OCI-LY7 (cell line): ENCODE measurements around the gene USP17L10. TPM values are rescaled to one million over a fixed set of nuclear protein-coding genes. Genes with fewer than 3 reads are reported as not detected.
"Not testable (repeated sequence)": the region's sequence is repeated elsewhere in the genome, so short reads cannot be mapped to it uniquely, and the experiment has no call there.

Source experiments
- Bru-seq: library from RNA; stranded (reverse); fragments of 400-500 nt; gene quantifications from one replicate; lab custom pipeline; 2021; lab: Mats Ljungman, UMichigan
- BruChase-seq, 2 experiments: library from RNA; stranded (reverse); fragments of 400-500 nt; gene quantifications; one replicate each; lab custom pipeline; 2021; lab: Mats Ljungman, UMichigan
- BruUV-seq: library from RNA; stranded (reverse); fragments of 400-500 nt; replicated peaks from 2 replicates; lab custom pipeline; 2021; lab: Mats Ljungman, UMichigan
- CTCF ChIA-PET: fragments of 300-600 bp; sonication (Branson Sonifier 250); formaldehyde crosslinking; loops from one replicate; lab custom pipeline; 2022; ENCODE audit warnings: antibody characterized with exemption; ENCODE audit not compliant: unreplicated experiment; lab: Charles Lee
- POLR2A ChIA-PET: fragments of 300-600 bp; sonication (Branson Sonifier 250); formaldehyde crosslinking; loops from one replicate; lab custom pipeline; 2022; ENCODE audit warnings: antibody characterized with exemption; lab: Charles Lee
- DNase-seq: peaks from one replicate; pipeline ENCODE4 v3.0.0-alpha.2; 2015; ENCODE audit warnings: low spot score
- H2AFZ ChIP-seq: fragments of 200-600 bp; sonication (generic), shearing (Covaris generic); 2 replicates; pipeline ENCODE4 v1.6.1; 2014; ENCODE audit warnings: mild to moderate bottlenecking, antibody characterized with exemption, low read length, moderate library complexity
- H3K27ac ChIP-seq: fragments of 200-600 bp; sonication (generic); 2 replicates; pipeline ENCODE4 v1.5.1; 2014; ENCODE audit warnings: mixed run types, low read depth, mild to moderate bottlenecking, moderate library complexity, low read length, inconsistent platforms; ENCODE audit not compliant: poor library complexity, severe bottlenecking
- H3K36me3 ChIP-seq: fragments of 200-600 bp; sonication (generic); 2 replicates; pipeline ENCODE4 v1.6.1; 2014; ENCODE audit warnings: mild to moderate bottlenecking, antibody characterized with exemption, low read length, moderate library complexity, mixed read lengths; ENCODE audit not compliant: insufficient read depth
- H3K4me1 ChIP-seq: fragments of 200-600 bp; sonication (generic); 2 replicates; pipeline ENCODE4 v1.5.1; 2014; ENCODE audit warnings: mild to moderate bottlenecking, low read length; ENCODE audit not compliant: insufficient read depth, poor library complexity, severe bottlenecking
- H3K4me2 ChIP-seq: fragments of 200-600 bp; sonication (generic); 2 replicates; pipeline ENCODE4 v1.6.1; 2014; ENCODE audit warnings: mild to moderate bottlenecking, low read length
- H3K4me3 ChIP-seq: fragments of 200-600 bp; sonication (generic); 2 replicates; pipeline ENCODE4 v1.5.1; 2014; ENCODE audit warnings: mild to moderate bottlenecking, low read depth, low read length; ENCODE audit not compliant: poor library complexity, severe bottlenecking
- H3K79me2 ChIP-seq: fragments of 200-600 bp; sonication (generic); 2 replicates; pipeline ENCODE4 v1.6.1; 2016; ENCODE audit warnings: low read depth, mild to moderate bottlenecking, low read length, moderate library complexity, mixed read lengths; ENCODE audit not compliant: insufficient read depth
- H3K9me2 ChIP-seq: fragments of 200-600 bp; sonication (generic); 2 replicates; pipeline ENCODE4 v1.6.1; 2016; ENCODE audit warnings: mild to moderate bottlenecking, low read length, mixed read lengths; ENCODE audit not compliant: insufficient read depth
- H3K9me3 ChIP-seq: fragments of 200-600 bp; sonication (generic); 2 replicates; pipeline ENCODE4 v1.6.1; 2014; ENCODE audit warnings: mild to moderate bottlenecking, mixed run types, low read length, mixed read lengths
- H4K20me1 ChIP-seq: fragments of 200-600 bp; sonication (generic); 2 replicates; pipeline ENCODE4 v1.6.1; 2014; ENCODE audit warnings: mild to moderate bottlenecking, antibody characterized with exemption, low read length, moderate library complexity, mixed read lengths; ENCODE audit not compliant: insufficient read depth
- intact Hi-C: fragments of 100-400 bp; cut with micrococcal nuclease; formaldehyde crosslinking; loops from one replicate; pipeline ENCODE4 v1.10.0; 2022; ENCODE audit not compliant: unreplicated experiment
- long read RNA-seq: library from polyadenylated mRNA; stranded (forward); transcript quantifications from one replicate; pipeline ENCODE4 v2.0.0, GENCODE V29; 2022
- total RNA-seq, 2 experiments: library from RNA; depleted of rRNA in 1 of 2; stranded (reverse); fragments of >200 nt in 1 of 2; shearing (Covaris generic) in 1 of 2; gene quantifications; 2 replicates each; pipeline ENCODE4 v1.2.3, GENCODE V29; 2014 to 2022

USP17L10 gene
- total RNA-seq (2014; rRNA removed; shearing (Covaris generic)) (not detected in 2 replicates), total RNA-seq (2022) (not detected in 2 replicates), Bru-seq, nascent RNA (not detected), BruChase-seq, experiment 1, labeled RNA remaining after a 6-hour chase (not detected), BruChase-seq, experiment 2, labeled RNA remaining after a 2-hour chase (not detected)
- long read RNA-seq: 0 reads

DNA sequence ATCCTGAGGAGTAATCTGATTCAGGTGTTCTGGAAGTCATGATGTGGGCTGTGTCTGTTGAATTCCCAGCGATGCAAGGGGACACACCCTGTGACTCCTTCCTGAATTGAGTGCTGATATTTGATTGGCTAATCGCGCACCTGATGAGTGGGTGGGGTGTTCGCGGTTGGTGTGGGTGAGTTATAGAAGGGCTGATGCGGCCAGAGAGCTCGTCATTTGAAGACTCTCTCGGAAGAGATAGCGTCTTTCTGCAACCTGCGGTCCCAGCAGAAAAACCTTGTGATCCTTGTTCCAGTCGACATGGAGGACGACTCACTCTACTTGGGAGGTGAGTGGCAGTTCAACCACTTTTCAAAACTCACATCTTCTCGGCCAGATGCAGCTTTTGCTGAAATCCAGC lies at the start of gene USP17L10:
USP17L10 (plus strand) TSS at position 301 of the 400 bp plus-strand sequence; CDS start at position 301, 0 bp downstream.
- H3K4me3 ChIP-seq, DNase-seq, CTCF ChIA-PET, H2AFZ ChIP-seq, H3K36me3 ChIP-seq, intact Hi-C loops, H3K9me2 ChIP-seq, H3K79me2 ChIP-seq, H3K4me1 ChIP-seq, POLR2A ChIA-PET, BruUV-seq, H4K20me1 ChIP-seq, H3K9me3 ChIP-seq, H3K27ac ChIP-seq, H3K4me2 ChIP-seq: not testable (repeated sequence)

DNA sequence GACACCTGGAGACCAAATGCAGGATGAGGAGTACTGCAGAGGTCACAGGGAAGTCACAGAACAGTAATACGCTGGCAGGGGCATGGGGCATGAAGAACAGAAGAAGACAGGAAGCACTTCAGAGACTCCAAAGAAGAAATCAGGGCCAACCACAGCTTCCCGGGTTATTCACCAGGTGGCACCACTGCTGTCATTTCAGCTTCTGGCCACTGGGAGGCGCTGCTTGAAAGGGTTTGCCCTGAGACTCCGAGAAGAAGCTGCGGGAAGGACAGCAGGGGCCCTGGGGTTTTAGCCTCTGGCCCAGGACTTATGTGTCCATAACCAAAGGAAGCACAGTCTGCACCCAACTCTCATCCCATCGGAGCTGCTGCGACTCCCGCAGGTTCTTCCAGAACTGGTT lies 44.5 kb upstream of the USP17L10 start:
- BruUV-seq, DNase-seq, H3K9me2 ChIP-seq, H2AFZ ChIP-seq, intact Hi-C loops, H3K4me3 ChIP-seq, H4K20me1 ChIP-seq, H3K36me3 ChIP-seq, H3K79me2 ChIP-seq, H3K27ac ChIP-seq, H3K4me2 ChIP-seq, H3K4me1 ChIP-seq, CTCF ChIA-PET, H3K9me3 ChIP-seq, POLR2A ChIA-PET: not testable (repeated sequence)

GRCh38 chr4:9169791-9170459 lies 40.5 kb upstream of the USP17L10 start, which contains the start of gene FAM90A26:
Gene FAM90A26 (plus strand): TSS chr4:9170409. CDS start chr4:9173173, 2,764 bp downstream.
- H3K9me3 ChIP-seq, H3K27ac ChIP-seq, H2AFZ ChIP-seq, POLR2A ChIA-PET, H3K4me2 ChIP-seq, H3K9me2 ChIP-seq, H3K79me2 ChIP-seq, H3K36me3 ChIP-seq, intact Hi-C loops, CTCF ChIA-PET, BruUV-seq, H3K4me1 ChIP-seq, H3K4me3 ChIP-seq, H4K20me1 ChIP-seq: not testable (repeated sequence)
- peak; percentile 18 for DNase-seq

- H3K36me3 ChIP-seq, H3K9me3 ChIP-seq, H3K4me3 ChIP-seq, H2AFZ ChIP-seq, intact Hi-C loops, H3K4me1 ChIP-seq, H3K4me2 ChIP-seq, H4K20me1 ChIP-seq, POLR2A ChIA-PET, DNase-seq, CTCF ChIA-PET, BruUV-seq, H3K79me2 ChIP-seq, H3K27ac ChIP-seq, H3K9me2 ChIP-seq: not testable (repeated sequence)
These were observed 4.2 kb downstream of the USP17L10 start for GRCh38 chr4:9214701-9215100.

DNA sequence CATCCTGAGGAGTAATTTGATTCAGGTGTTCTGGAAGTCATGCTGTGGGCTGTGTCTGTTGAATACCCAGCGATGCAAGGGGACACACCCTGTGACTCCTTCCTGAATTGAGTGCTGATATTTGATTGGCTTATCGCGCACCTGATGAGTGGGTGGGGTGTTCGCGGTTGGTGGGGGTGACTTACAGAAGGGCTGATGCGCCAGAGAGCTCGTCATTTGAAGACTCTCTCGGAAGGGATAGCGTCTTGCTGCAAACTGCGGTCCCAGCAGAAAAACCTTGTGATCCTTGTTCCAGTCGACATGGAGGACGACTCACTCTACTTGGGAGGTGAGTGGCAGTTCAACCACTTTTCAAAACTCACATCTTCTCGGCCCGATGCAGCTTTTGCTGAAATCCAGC lies 4.6 kb downstream of the USP17L10 start, which contains the start of gene USP17L11:
USP17L11 (plus strand) TSS at position 301 of the 400 bp plus-strand sequence; CDS start at position 301, 0 bp downstream.
- POLR2A ChIA-PET, BruUV-seq: not testable (repeated sequence)

DNA sequence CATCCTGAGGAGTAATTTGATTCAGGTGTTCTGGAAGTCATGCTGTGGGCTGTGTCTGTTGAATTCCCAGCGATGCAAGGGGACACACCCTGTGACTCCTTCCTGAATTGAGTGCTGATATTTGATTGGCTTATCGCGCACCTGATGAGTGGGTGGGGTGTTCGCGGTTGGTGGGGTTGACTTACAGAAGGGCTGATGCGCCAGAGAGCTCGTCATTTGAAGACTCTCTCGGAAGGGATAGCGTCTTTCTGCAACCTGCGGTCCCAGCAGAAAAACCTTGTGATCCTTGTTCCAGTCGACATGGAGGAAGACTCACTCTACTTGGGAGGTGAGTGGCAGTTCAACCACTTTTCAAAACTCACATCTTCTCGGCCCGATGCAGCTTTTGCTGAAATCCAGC lies 9.4 kb downstream of the USP17L10 start, which contains the start of gene USP17L12:
USP17L12 (plus strand) TSS at position 301 of the 400 bp plus-strand sequence; CDS start at position 301, 0 bp downstream.
- H3K4me2 ChIP-seq, DNase-seq, POLR2A ChIA-PET, CTCF ChIA-PET, H3K27ac ChIP-seq, H3K4me3 ChIP-seq, H3K79me2 ChIP-seq, H3K9me2 ChIP-seq, BruUV-seq, H3K9me3 ChIP-seq, intact Hi-C loops, H4K20me1 ChIP-seq, H3K4me1 ChIP-seq, H3K36me3 ChIP-seq, H2AFZ ChIP-seq: not testable (repeated sequence)

More for the DNA sequence above, 4.6 kb downstream of the USP17L10 start, which contains the start of gene USP17L11:
- H3K4me2 ChIP-seq, H3K79me2 ChIP-seq, H3K9me2 ChIP-seq, H3K4me3 ChIP-seq, intact Hi-C loops, DNase-seq, H2AFZ ChIP-seq, H3K36me3 ChIP-seq, H3K9me3 ChIP-seq, H3K4me1 ChIP-seq, CTCF ChIA-PET, H3K27ac ChIP-seq, H4K20me1 ChIP-seq: not testable (repeated sequence)
